OCI-LY7 (cell line): ENCODE results near the gene PGK1.

Experiments used
- EZH2phosphoT487 ChIP-seq: fragments of 200-600 bp; sonication (generic); IDR thresholded peaks from 2 replicates; pipeline ENCODE4 v1.6.1; 2018; ENCODE audit warnings: low read depth, borderline replicate concordance, mild to moderate bottlenecking, mixed run types, antibody characterized with exemption, low read length, moderate library complexity, mixed read lengths
- TF ChIP-seq, protein P1 (sequence below): fragments of 200-600 bp; sonication (generic); conservative IDR thresholded peaks from 2 replicates; pipeline ENCODE4 v1.5.1; 2014; ENCODE audit warnings: mild to moderate bottlenecking, antibody characterized with exemption, low read length, moderate library complexity, mixed read lengths

DNA sequence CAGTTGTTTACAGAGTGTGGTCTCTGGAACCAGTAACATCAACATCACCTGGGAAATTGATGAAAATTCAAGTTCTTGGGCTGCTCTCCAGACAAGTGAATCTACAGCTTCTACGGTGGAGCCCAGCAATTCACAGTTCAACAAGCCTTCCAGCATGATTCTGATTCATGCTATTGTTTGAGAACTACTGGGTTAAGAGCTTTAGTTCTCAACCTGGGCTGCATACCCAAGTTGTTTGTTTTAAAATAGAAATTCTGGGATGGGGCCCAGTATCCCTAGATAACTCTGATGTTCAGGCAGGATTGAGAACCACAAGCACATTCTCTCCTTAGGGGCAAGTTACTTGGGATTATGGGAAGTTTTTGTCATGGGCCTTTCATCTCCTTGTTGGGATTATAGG lies 37.9 kb upstream of the PGK1 start:
- TF ChIP-seq, protein P1, sequence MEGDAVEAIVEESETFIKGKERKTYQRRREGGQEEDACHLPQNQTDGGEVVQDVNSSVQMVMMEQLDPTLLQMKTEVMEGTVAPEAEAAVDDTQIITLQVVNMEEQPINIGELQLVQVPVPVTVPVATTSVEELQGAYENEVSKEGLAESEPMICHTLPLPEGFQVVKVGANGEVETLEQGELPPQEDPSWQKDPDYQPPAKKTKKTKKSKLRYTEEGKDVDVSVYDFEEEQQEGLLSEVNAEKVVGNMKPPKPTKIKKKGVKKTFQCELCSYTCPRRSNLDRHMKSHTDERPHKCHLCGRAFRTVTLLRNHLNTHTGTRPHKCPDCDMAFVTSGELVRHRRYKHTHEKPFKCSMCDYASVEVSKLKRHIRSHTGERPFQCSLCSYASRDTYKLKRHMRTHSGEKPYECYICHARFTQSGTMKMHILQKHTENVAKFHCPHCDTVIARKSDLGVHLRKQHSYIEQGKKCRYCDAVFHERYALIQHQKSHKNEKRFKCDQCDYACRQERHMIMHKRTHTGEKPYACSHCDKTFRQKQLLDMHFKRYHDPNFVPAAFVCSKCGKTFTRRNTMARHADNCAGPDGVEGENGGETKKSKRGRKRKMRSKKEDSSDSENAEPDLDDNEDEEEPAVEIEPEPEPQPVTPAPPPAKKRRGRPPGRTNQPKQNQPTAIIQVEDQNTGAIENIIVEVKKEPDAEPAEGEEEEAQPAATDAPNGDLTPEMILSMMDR, result no peak
- no peak for TF ChIP-seq EZH2phosphoT487
